ENCODE measurements around the gene PITPNC1.
"Not testable (repeated sequence)": the region's sequence is repeated elsewhere in the genome, so short reads cannot be mapped to it uniquely, and the experiment has no call there.

Gene PITPNC1

GRCh38 chr17:67401598-67402504, 24.8 kb downstream of the PITPNC1 start:
- DNase-seq, result no peak

GRCh38 chr17:67403065-67403464, 26.0 kb downstream of the PITPNC1 start:
- DNase-seq, result no peak

GRCh38 chr17:67403483-67403882, 26.4 kb downstream of the PITPNC1 start:
- no peak for DNase-seq

GRCh38 chr17:67408455-67408830, 31.4 kb downstream of the PITPNC1 start:
- DNase-seq, result not testable (repeated sequence)

- no peak for DNase-seq
These were observed 34.3 kb downstream of the PITPNC1 start for GRCh38 chr17:67411397-67411796.

GRCh38 chr17:67412032-67412431, 35.0 kb downstream of the PITPNC1 start:
- DNase-seq, result no peak

GRCh38 chr17:67412941-67413340, 35.9 kb downstream of the PITPNC1 start:
- DNase-seq, result no peak

- no peak for DNase-seq
These were observed 36.3 kb downstream of the PITPNC1 start for GRCh38 chr17:67413388-67413787.

- DNase-seq, result no peak
These were observed 37.0 kb downstream of the PITPNC1 start for GRCh38 chr17:67414130-67414529.

- DNase-seq, result no peak
These were observed 37.5 kb downstream of the PITPNC1 start for GRCh38 chr17:67414559-67414958.

GRCh38 chr17:67415291-67415690, 38.2 kb downstream of the PITPNC1 start:
- DNase-seq, result no peak

GRCh38 chr17:67417507-67417906, 40.4 kb downstream of the PITPNC1 start:
- DNase-seq, result peak; percentile 11

GRCh38 chr17:67420994-67421393, 43.9 kb downstream of the PITPNC1 start:
- DNase-seq, result peak; percentile 11

- peak; percentile 27 for DNase-seq
These were observed 44.8 kb downstream of the PITPNC1 start for GRCh38 chr17:67421869-67422273.

- not testable (repeated sequence) for DNase-seq
These were observed 45.2 kb downstream of the PITPNC1 start for GRCh38 chr17:67422296-67422695.

- no peak for DNase-seq
These were observed 45.8 kb downstream of the PITPNC1 start for GRCh38 chr17:67422897-67423296.

- no peak for DNase-seq
These were observed 48.6 kb downstream of the PITPNC1 start for GRCh38 chr17:67425571-67426160.

GRCh38 chr17:67427424-67427823, 50.3 kb downstream of the PITPNC1 start:
- DNase-seq, result no peak

GRCh38 chr17:67430515-67430914, 53.4 kb downstream of the PITPNC1 start:
- DNase-seq, result not testable (repeated sequence)

- DNase-seq, result no peak
These were observed 54.4 kb downstream of the PITPNC1 start for GRCh38 chr17:67431249-67432015.

GRCh38 chr17:67433248-67433924, 56.3 kb downstream of the PITPNC1 start:
- DNase-seq, result no peak

- DNase-seq, result no peak
These were observed 57.0 kb downstream of the PITPNC1 start for GRCh38 chr17:67434061-67434525.

GRCh38 chr17:67435122-67435521, 58.0 kb downstream of the PITPNC1 start:
- DNase-seq, result no peak
